Measurements from ENCODE around the gene SUB1.

DNA sequence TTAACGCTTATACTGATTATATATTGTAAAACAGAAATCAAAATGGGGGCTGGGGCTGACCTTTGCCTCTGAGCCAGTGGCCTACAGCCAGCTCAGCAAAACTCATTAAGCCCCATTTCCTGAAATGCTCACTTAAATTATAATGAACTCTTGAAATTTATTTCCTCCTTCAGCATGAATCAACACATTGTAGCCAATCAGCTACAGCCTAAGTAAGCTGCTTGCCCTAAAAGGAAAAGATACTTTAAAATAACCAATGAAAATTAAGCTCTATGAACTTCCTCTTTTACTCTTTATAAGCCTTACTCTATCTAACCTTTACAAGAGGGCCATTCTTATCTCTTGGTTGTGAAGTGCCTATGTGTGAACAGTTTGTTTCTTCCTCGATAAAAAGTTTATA, 33.5 kb upstream of the SUB1 start:
- TF ChIP-seq TOX (CRISPR knock-in tag; IDR thresholded peaks at IDR 0.05; ENCODE audit: borderline replicate concordance) = no peak
- no peak for TF ChIP-seq RARB (CRISPR knock-in tag; IDR thresholded peaks at IDR 0.05)
- TF ChIP-seq, protein P1, sequence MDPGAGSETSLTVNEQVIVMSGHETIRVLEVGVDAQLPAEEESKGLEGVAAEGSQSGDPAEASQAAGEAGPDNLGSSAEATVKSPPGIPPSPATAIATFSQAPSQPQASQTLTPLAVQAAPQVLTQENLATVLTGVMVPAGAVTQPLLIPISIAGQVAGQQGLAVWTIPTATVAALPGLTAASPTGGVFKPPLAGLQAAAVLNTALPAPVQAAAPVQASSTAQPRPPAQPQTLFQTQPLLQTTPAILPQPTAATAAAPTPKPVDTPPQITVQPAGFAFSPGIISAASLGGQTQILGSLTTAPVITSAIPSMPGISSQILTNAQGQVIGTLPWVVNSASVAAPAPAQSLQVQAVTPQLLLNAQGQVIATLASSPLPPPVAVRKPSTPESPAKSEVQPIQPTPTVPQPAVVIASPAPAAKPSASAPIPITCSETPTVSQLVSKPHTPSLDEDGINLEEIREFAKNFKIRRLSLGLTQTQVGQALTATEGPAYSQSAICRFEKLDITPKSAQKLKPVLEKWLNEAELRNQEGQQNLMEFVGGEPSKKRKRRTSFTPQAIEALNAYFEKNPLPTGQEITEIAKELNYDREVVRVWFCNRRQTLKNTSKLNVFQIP (CRISPR knock-in tag; IDR thresholded peaks at IDR 0.05; ENCODE audit: borderline replicate concordance, low read depth) = no peak
